HepG2 (cell line): Measurements from ENCODE around the gene FCHO2. TPM values are rescaled to one million over a fixed set of nuclear protein-coding genes. Genes with fewer than 3 reads are reported as not detected.

Experiments
- CAMTA2 ChIP-seq: sonication (generic); formaldehyde crosslinking; IDR thresholded peaks from 2 replicates; pipeline ENCODE4 v1.4.0; 2020; ENCODE audit warnings: mild to moderate bottlenecking, missing genetic modification reagents, borderline replicate concordance
- FOXM1 ChIP-seq: sonication (generic); formaldehyde crosslinking; IDR thresholded peaks from 2 replicates; pipeline ENCODE4 v1.5.0; 2020; ENCODE audit warnings: missing genetic modification reagents
- SNAPC4 ChIP-seq: sonication (generic); formaldehyde crosslinking; IDR thresholded peaks from 2 replicates; pipeline ENCODE4 v1.4.0; 2020; ENCODE audit warnings: mild to moderate bottlenecking, missing genetic modification reagents
- ZBTB10 ChIP-seq: sonication (generic); formaldehyde crosslinking; IDR thresholded peaks from 2 replicates; pipeline ENCODE4 v1.4.0; 2020; ENCODE audit warnings: missing genetic modification reagents, borderline replicate concordance
- ZNF557 ChIP-seq: sonication (generic); formaldehyde crosslinking; IDR thresholded peaks from 2 replicates; pipeline ENCODE4 v1.4.0; 2020; ENCODE audit warnings: missing genetic modification reagents
- polyA plus RNA-seq, 8 experiments: library from polyadenylated mRNA; depleted of rRNA in 3 of 8; stranded (reverse) in 7 of 8; unstranded in 1 of 8; fragments of >200 nt; fragmentation: Illumina TruSeq in 4 of 8; extraction: Trizol in 4 of 8; gene quantifications; 2 replicates each; pipeline versions ENCODE4 v1.2.1 to v1.2.3, GENCODE V29; 2011 to 2016; ENCODE audit warnings: low read depth in 4 of 8, missing spikeins in 1 of 8, mixed read lengths in 1 of 8; ENCODE audit not compliant: insufficient read depth in 1 of 8
- total RNA-seq, 5 experiments: library from RNA; depleted of rRNA; stranded (reverse); fragments of >200 nt; fragmentation: Illumina TruSeq; extraction: Trizol; gene quantifications; 2 replicates each; pipeline ENCODE4 v1.2.3, GENCODE V29; 2016; ENCODE audit warnings: low read depth in 1 of 5
- TF ChIP-seq, protein P1 (sequence below): sonication (generic); formaldehyde crosslinking; IDR thresholded peaks from 2 replicates; pipeline ENCODE4 v1.4.0; 2020; ENCODE audit warnings: missing genetic modification reagents, borderline replicate concordance

Gene FCHO2
- total and polyA plus RNA-seq, 2 of the 13 experiments (the other 11 are each of a cell fraction or from before 2014, with no cell fraction given): 11.6 to 17.3 TPM

GRCh38 chr5:73111536-73111935 lies 155.7 kb downstream of the FCHO2 start (continued):
- TF ChIP-seq SNAPC4 (no peak), ZBTB10 (no peak), CAMTA2 (CRISPR knock-in tag) (no peak), FOXM1 (CRISPR knock-in tag) (no peak), ZNF557 (CRISPR knock-in tag) (no peak)
- TF ChIP-seq, protein P1, sequence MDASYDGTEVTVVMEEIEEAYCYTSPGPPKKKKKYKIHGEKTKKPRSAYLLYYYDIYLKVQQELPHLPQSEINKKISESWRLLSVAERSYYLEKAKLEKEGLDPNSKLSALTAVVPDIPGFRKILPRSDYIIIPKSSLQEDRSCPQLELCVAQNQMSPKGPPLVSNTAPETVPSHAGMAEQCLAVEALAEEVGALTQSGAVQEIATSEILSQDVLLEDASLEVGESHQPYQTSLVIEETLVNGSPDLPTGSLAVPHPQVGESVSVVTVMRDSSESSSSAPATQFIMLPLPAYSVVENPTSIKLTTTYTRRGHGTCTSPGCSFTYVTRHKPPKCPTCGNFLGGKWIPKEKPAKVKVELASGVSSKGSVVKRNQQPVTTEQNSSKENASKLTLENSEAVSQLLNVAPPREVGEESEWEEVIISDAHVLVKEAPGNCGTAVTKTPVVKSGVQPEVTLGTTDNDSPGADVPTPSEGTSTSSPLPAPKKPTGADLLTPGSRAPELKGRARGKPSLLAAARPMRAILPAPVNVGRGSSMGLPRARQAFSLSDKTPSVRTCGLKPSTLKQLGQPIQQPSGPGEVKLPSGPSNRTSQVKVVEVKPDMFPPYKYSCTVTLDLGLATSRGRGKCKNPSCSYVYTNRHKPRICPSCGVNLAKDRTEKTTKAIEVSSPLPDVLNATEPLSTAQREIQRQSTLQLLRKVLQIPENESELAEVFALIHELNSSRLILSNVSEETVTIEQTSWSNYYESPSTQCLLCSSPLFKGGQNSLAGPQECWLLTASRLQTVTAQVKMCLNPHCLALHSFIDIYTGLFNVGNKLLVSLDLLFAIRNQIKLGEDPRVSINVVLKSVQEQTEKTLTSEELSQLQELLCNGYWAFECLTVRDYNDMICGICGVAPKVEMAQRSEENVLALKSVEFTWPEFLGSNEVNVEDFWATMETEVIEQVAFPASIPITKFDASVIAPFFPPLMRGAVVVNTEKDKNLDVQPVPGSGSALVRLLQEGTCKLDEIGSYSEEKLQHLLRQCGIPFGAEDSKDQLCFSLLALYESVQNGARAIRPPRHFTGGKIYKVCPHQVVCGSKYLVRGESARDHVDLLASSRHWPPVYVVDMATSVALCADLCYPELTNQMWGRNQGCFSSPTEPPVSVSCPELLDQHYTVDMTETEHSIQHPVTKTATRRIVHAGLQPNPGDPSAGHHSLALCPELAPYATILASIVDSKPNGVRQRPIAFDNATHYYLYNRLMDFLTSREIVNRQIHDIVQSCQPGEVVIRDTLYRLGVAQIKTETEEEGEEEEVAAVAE: no peak
